ENCODE results near the gene SMNDC1.
"Not testable (repeated sequence)": the region's sequence is repeated elsewhere in the genome, so short reads cannot be mapped to it uniquely, and the experiment has no call there.

Gene SMNDC1

GRCh38 chr10:110267276-110267675 is 37.4 kb downstream of the SMNDC1 start:
- Histone ChIP-seq H3K4me1 (ENCODE audit: control insufficient read depth in 1 of 2, insufficient read depth in 2 of 2, low read length in 2 of 2) (peaks cover 9 to 32% of the 10 kb centered on the region in 2 donors), H3K27ac (ENCODE audit: low read length) (no peak overlapping the region), H3K4me3 (ENCODE audit: low read depth in 1 of 2, low read length in 2 of 2) (no peak overlapping the region)

GRCh38 chr10:110265573-110266193 is 39.0 kb downstream of the SMNDC1 start:
- Histone ChIP-seq H3K27ac (ENCODE audit: low read length) (no peak overlapping the region), H3K9me3 (ENCODE audit: control insufficient read depth in 1 of 2, low read length in 2 of 2) (no peaks in the 10 kb centered on the region), H3K4me1 (ENCODE audit: control insufficient read depth in 1 of 2, insufficient read depth in 2 of 2, low read length in 2 of 2) (peaks cover 9 to 32% of the 10 kb centered on the region in 2 donors), H3K36me3 (ENCODE audit: control insufficient read depth in 1 of 2, insufficient read depth in 2 of 2, low read length in 2 of 2) (no peaks in the 10 kb centered on the region), H3K27me3 (ENCODE audit: low read depth, low read length) (no peaks in the 10 kb centered on the region), H3K4me3 (ENCODE audit: low read depth in 1 of 2, low read length in 2 of 2) (no peak overlapping the region)

More at GRCh38 chr10:110267276-110267675, 37.4 kb downstream of the SMNDC1 start:
- no peaks in the 10 kb centered on the region for H3K9me3 ChIP-seq (ENCODE audit: control insufficient read depth in 1 of 2, low read length in 2 of 2)
- H3K36me3 ChIP-seq (ENCODE audit: control insufficient read depth in 1 of 2, insufficient read depth in 2 of 2, low read length in 2 of 2), result no peaks in the 10 kb centered on the region
- no peaks in the 10 kb centered on the region for H3K27me3 ChIP-seq (ENCODE audit: low read depth, low read length)

- Histone ChIP-seq H3K36me3 (ENCODE audit: control insufficient read depth in 1 of 2, insufficient read depth in 2 of 2, low read length in 2 of 2) (no peaks in the 10 kb centered on the region), H3K4me3 (ENCODE audit: low read depth in 1 of 2, low read length in 2 of 2) (no peak overlapping the region), H3K27me3 (ENCODE audit: low read depth, low read length) (no peaks in the 10 kb centered on the region), H3K9me3 (ENCODE audit: control insufficient read depth in 1 of 2, low read length in 2 of 2) (no peaks in the 10 kb centered on the region), H3K27ac (ENCODE audit: low read length) (peak overlapping the region; percentile 19), H3K4me1 (ENCODE audit: control insufficient read depth in 1 of 2, insufficient read depth in 2 of 2, low read length in 2 of 2) (peaks cover 0 to 10% of the 10 kb centered on the region in 2 donors)
Observed at GRCh38 chr10:110263164-110263563, 41.6 kb downstream of the SMNDC1 start.

GRCh38 chr10:110260746-110261477 is 43.8 kb downstream of the SMNDC1 start:
- peak overlapping the region; percentile 74 for H3K27ac ChIP-seq (ENCODE audit: low read length)

DNA sequence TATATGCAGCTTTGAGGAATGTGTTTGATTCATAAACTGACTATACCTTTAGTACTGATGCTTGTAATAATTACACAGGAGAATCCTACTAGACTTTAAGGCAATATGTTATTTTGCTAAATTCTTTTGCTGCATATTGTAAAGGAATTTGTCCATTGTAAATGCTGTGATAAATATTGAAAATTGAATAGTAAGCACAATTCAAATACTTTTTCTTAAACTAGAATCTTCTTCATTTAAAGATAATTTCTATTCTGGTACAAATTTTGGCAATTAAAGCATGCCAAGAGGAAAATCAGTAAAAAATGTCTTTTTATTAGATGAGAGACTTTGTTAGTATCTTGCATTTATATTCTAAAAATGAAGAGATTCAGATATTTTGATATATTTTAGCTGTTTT is 45.4 kb downstream of the SMNDC1 start:
- no peaks in the 10 kb centered on the region for H3K36me3 ChIP-seq (ENCODE audit: control insufficient read depth in 1 of 2, insufficient read depth in 2 of 2, low read length in 2 of 2)
- H3K9me3 ChIP-seq (ENCODE audit: control insufficient read depth in 1 of 2, low read length in 2 of 2), result no peaks in the 10 kb centered on the region
- no peak overlapping the region for H3K27ac ChIP-seq (ENCODE audit: low read length)
- no peak overlapping the region for H3K4me3 ChIP-seq (ENCODE audit: low read depth in 1 of 2, low read length in 2 of 2)
- no peaks in the 10 kb centered on the region for H3K27me3 ChIP-seq (ENCODE audit: low read depth, low read length)
- H3K4me1 ChIP-seq (ENCODE audit: control insufficient read depth in 1 of 2, insufficient read depth in 2 of 2, low read length in 2 of 2), result peaks cover 0 to 9% of the 10 kb centered on the region in 2 donors

More at GRCh38 chr10:110260746-110261477, 43.8 kb downstream of the SMNDC1 start:
- Histone ChIP-seq H3K27me3 (ENCODE audit: low read depth, low read length) (no peaks in the 10 kb centered on the region), H3K4me3 (ENCODE audit: low read depth in 1 of 2, low read length in 2 of 2) (no peak overlapping the region), H3K9me3 (ENCODE audit: control insufficient read depth in 1 of 2, low read length in 2 of 2) (no peaks in the 10 kb centered on the region), H3K36me3 (ENCODE audit: control insufficient read depth in 1 of 2, insufficient read depth in 2 of 2, low read length in 2 of 2) (no peaks in the 10 kb centered on the region), H3K4me1 (ENCODE audit: control insufficient read depth in 1 of 2, insufficient read depth in 2 of 2, low read length in 2 of 2) (peaks cover 0 to 6% of the 10 kb centered on the region in 2 donors)

GRCh38 chr10:110258542-110258941 is 46.2 kb downstream of the SMNDC1 start:
- Histone ChIP-seq H3K36me3 (ENCODE audit: control insufficient read depth in 1 of 2, insufficient read depth in 2 of 2, low read length in 2 of 2) (no peaks in the 10 kb centered on the region), H3K4me1 (ENCODE audit: control insufficient read depth in 1 of 2, insufficient read depth in 2 of 2, low read length in 2 of 2) (peaks cover 0 to 10% of the 10 kb centered on the region in 2 donors), H3K27ac (ENCODE audit: low read length) (no peak overlapping the region), H3K9me3 (ENCODE audit: control insufficient read depth in 1 of 2, low read length in 2 of 2) (no peaks in the 10 kb centered on the region), H3K27me3 (ENCODE audit: low read depth, low read length) (no peaks in the 10 kb centered on the region), H3K4me3 (ENCODE audit: low read depth in 1 of 2, low read length in 2 of 2) (no peak overlapping the region)

DNA sequence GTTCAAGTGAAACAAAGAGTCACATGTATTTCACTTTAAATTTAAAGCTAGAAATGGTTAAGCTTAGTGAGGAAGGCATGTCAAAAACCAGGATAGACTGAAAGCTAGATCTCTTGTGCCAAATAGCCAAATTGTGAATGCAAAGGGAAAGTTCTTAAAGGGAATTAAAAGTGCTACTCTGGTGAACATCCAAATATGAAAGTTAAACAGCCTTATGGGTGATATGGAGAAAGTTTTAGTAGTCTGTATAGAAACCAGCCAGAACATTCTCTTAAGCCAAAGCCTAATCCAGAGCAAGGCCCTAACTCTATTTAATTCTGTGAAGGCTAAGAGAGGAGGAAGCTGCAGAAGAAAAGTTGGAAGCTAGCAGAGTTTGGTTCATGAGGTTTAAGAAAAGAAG is 50.3 kb downstream of the SMNDC1 start:
- Histone ChIP-seq H3K9me3 (ENCODE audit: control insufficient read depth in 1 of 2, low read length in 2 of 2) (no peaks in the 10 kb centered on the region), H3K4me1 (ENCODE audit: control insufficient read depth in 1 of 2, insufficient read depth in 2 of 2, low read length in 2 of 2) (peaks cover 0 to 4% of the 10 kb centered on the region in 2 donors), H3K36me3 (ENCODE audit: control insufficient read depth in 1 of 2, insufficient read depth in 2 of 2, low read length in 2 of 2) (no peaks in the 10 kb centered on the region), H3K4me3 (ENCODE audit: low read depth in 1 of 2, low read length in 2 of 2) (no peak overlapping the region), H3K27ac (ENCODE audit: low read length) (no peak overlapping the region), H3K27me3 (ENCODE audit: low read depth, low read length) (no peaks in the 10 kb centered on the region)

- H3K27ac ChIP-seq (ENCODE audit: low read length), result no peak overlapping the region
- no peaks in the 10 kb centered on the region for H3K36me3 ChIP-seq (ENCODE audit: control insufficient read depth in 1 of 2, insufficient read depth in 2 of 2, low read length in 2 of 2)
- peaks cover 0 to 4% of the 10 kb centered on the region in 2 donors for H3K4me1 ChIP-seq (ENCODE audit: control insufficient read depth in 1 of 2, insufficient read depth in 2 of 2, low read length in 2 of 2)
- no peak overlapping the region for H3K4me3 ChIP-seq (ENCODE audit: low read depth in 1 of 2, low read length in 2 of 2)
- H3K9me3 ChIP-seq (ENCODE audit: control insufficient read depth in 1 of 2, low read length in 2 of 2), result no peaks in the 10 kb centered on the region
- no peaks in the 10 kb centered on the region for H3K27me3 ChIP-seq (ENCODE audit: low read depth, low read length)
Observed at GRCh38 chr10:110252151-110252550, 52.6 kb downstream of the SMNDC1 start.

DNA sequence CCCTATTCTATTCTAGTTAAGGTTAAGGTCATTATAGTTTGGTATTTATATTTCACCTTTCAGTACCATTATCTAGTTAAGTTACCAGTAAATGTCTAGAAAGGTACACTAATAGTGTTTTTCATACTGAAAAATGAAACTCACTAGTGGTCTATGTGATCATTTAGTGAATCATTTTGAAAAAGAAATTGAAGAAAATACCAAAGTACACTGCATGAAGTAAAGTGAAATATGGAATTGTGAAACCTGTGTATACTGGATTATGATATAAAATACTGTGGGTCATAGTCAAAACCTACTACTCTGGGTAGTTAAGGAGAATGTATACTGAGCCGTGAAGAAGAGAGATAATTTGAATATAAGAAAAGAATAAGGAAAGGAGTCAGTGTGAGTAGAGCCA is 53.3 kb downstream of the SMNDC1 start:
- H3K4me1 ChIP-seq (ENCODE audit: control insufficient read depth in 1 of 2, insufficient read depth in 2 of 2, low read length in 2 of 2); H3K36me3 ChIP-seq (ENCODE audit: control insufficient read depth in 1 of 2, insufficient read depth in 2 of 2, low read length in 2 of 2); H3K27ac ChIP-seq (ENCODE audit: low read length); H3K4me3 ChIP-seq (ENCODE audit: low read depth in 1 of 2, low read length in 2 of 2); H3K27me3 ChIP-seq (ENCODE audit: low read depth, low read length); H3K9me3 ChIP-seq (ENCODE audit: control insufficient read depth in 1 of 2, low read length in 2 of 2): not testable (repeated sequence)

DNA sequence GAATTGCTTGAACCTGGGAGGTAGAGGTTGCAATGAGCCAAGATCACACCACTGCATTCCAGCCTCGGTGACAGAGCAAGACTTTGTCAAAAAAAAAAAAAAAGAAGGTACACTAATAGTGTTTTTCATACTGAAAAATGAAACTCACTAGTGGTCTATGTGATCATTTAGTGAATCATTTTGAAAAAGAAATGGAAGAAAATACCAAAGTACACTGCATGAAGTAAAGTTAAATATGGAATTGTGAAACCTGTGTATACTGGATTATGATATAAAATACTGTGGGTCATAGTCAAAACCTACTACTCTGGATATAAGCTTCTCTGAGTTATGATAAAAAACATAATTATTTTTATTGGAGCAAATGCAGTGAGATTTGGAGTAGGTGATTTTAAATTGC is 55.2 kb downstream of the SMNDC1 start:
- H3K4me3 ChIP-seq (ENCODE audit: low read depth in 1 of 2, low read length in 2 of 2); H3K9me3 ChIP-seq (ENCODE audit: control insufficient read depth in 1 of 2, low read length in 2 of 2); H3K36me3 ChIP-seq (ENCODE audit: control insufficient read depth in 1 of 2, insufficient read depth in 2 of 2, low read length in 2 of 2); H3K27me3 ChIP-seq (ENCODE audit: low read depth, low read length); H3K27ac ChIP-seq (ENCODE audit: low read length); H3K4me1 ChIP-seq (ENCODE audit: control insufficient read depth in 1 of 2, insufficient read depth in 2 of 2, low read length in 2 of 2): not testable (repeated sequence)

DNA sequence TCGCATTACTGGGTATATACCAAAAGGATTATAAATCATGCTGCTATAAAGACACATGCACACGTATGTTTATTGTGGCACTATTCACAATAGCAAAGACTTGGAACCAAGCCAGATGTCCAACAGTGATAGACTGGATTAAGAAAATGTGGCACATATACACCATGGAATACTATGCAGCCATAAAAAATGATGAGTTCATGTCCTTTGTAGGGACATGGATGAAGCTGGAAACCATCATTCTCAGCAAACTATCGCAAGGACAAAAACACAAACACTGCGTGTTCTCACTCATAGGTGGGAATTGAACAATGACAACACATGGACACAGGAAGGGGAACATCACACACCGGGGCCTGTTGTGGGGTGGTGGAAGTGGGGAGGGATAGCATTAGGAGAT is 56.9 kb downstream of the SMNDC1 start:
- H3K36me3 ChIP-seq (ENCODE audit: control insufficient read depth in 1 of 2, insufficient read depth in 2 of 2, low read length in 2 of 2); H3K4me1 ChIP-seq (ENCODE audit: control insufficient read depth in 1 of 2, insufficient read depth in 2 of 2, low read length in 2 of 2); H3K4me3 ChIP-seq (ENCODE audit: low read depth in 1 of 2, low read length in 2 of 2); H3K27me3 ChIP-seq (ENCODE audit: low read depth, low read length); H3K9me3 ChIP-seq (ENCODE audit: control insufficient read depth in 1 of 2, low read length in 2 of 2); H3K27ac ChIP-seq (ENCODE audit: low read length): not testable (repeated sequence)

- Histone ChIP-seq H3K36me3 (ENCODE audit: control insufficient read depth in 1 of 2, insufficient read depth in 2 of 2, low read length in 2 of 2) (no peaks in the 10 kb centered on the region), H3K27me3 (ENCODE audit: low read depth, low read length) (no peaks in the 10 kb centered on the region), H3K27ac (ENCODE audit: low read length) (no peak overlapping the region)
Observed at GRCh38 chr10:110244550-110244949, 60.2 kb downstream of the SMNDC1 start.

More at GRCh38 chr10:110244550-110244949, 60.2 kb downstream of the SMNDC1 start:
- Histone ChIP-seq H3K4me1 (ENCODE audit: control insufficient read depth in 1 of 2, insufficient read depth in 2 of 2, low read length in 2 of 2) (peaks cover 0 to 3% of the 10 kb centered on the region in 2 donors), H3K9me3 (ENCODE audit: control insufficient read depth in 1 of 2, low read length in 2 of 2) (no peaks in the 10 kb centered on the region), H3K4me3 (ENCODE audit: low read depth in 1 of 2, low read length in 2 of 2) (no peak overlapping the region)

All from muscle layer of duodenum (tissue), 2 donors.